GM19351 (cell line): ENCODE results near the gene NSUN7.
"Not testable (repeated sequence)": the region's sequence is repeated elsewhere in the genome, so short reads cannot be mapped to it uniquely, and the experiment has no call there.

Experiments used
- ATAC-seq: cut with Tn5 transposase; IDR thresholded peaks from one replicate; pipeline ENCODE4 v1.9.1; 2021; ENCODE audit warnings: mild to moderate bottlenecking, moderate library complexity; ENCODE audit not compliant: unreplicated experiment

NSUN7 gene

GRCh38 chr4:40812386-40812785 lies 62.6 kb downstream of the NSUN7 start:
- ATAC-seq, result no peak

- ATAC-seq, result no peak
Measured at GRCh38 chr4:40812856-40813255, 63.1 kb downstream of the NSUN7 start.

- not testable (repeated sequence) for ATAC-seq
Measured at GRCh38 chr4:40817157-40817556, 67.4 kb downstream of the NSUN7 start.

- no peak for ATAC-seq
Measured at GRCh38 chr4:40820101-40820500, 70.3 kb downstream of the NSUN7 start.

GRCh38 chr4:40822420-40823166 lies 72.8 kb downstream of the NSUN7 start:
- no peak for ATAC-seq

GRCh38 chr4:40825014-40825838 lies 75.5 kb downstream of the NSUN7 start:
- ATAC-seq, result no peak

- ATAC-seq, result no peak
Measured at GRCh38 chr4:40826821-40827220, 77.1 kb downstream of the NSUN7 start.

- no peak for ATAC-seq
Measured at GRCh38 chr4:40827758-40828157, 78.0 kb downstream of the NSUN7 start.

- no peak for ATAC-seq
Measured at GRCh38 chr4:40828661-40829060, 78.9 kb downstream of the NSUN7 start.

GRCh38 chr4:40829586-40829985 lies 79.8 kb downstream of the NSUN7 start:
- no peak for ATAC-seq

GRCh38 chr4:40831146-40831907 lies 81.6 kb downstream of the NSUN7 start:
- ATAC-seq, result no peak

GRCh38 chr4:40832175-40832574 lies 82.4 kb downstream of the NSUN7 start:
- ATAC-seq, result no peak

GRCh38 chr4:40833212-40833611 lies 83.5 kb downstream of the NSUN7 start:
- no peak for ATAC-seq

GRCh38 chr4:40837094-40837870 lies 87.5 kb downstream of the NSUN7 start:
- ATAC-seq, result no peak

GRCh38 chr4:40838742-40839141 lies 89.0 kb downstream of the NSUN7 start:
- no peak for ATAC-seq

GRCh38 chr4:40840255-40840984 lies 90.7 kb downstream of the NSUN7 start:
- peak; percentile 47 for ATAC-seq

- ATAC-seq, result peak; percentile 80
Measured at GRCh38 chr4:40840985-40841571, 91.3 kb downstream of the NSUN7 start.

GRCh38 chr4:40842318-40842717 lies 92.6 kb downstream of the NSUN7 start:
- ATAC-seq, result no peak

- no peak for ATAC-seq
Measured at GRCh38 chr4:40842725-40843423, 93.1 kb downstream of the NSUN7 start.
